Esophagus muscularis mucosa (tissue), 4 donors: ENCODE data around the gene UBE2V1. TPM values are rescaled to one million over a fixed set of nuclear protein-coding genes. Genes with fewer than 3 reads are reported as not detected.

Experiments
- DNase-seq: peaks from one replicate; pipeline ENCODE4 v3.0.0-alpha.2; 2017; ENCODE audit errors: extremely low spot score
- H3K27ac ChIP-seq, 4 donors: fragments of 200-600 bp; sonication (generic); replicated peaks in 1 of 4; 1 replicate in 3 of 4; 2 replicates in 1 of 4; pipeline ENCODE4 v1.5.1; 2016 to 2019; ENCODE audit warnings: mild to moderate bottlenecking in 1 of 4
- H3K27me3 ChIP-seq, 4 donors: fragments of 200-600 bp; sonication (generic); one replicate each; pipeline versions ENCODE4 v1.5.1 to v1.6.0; 2016 to 2019
- H3K36me3 ChIP-seq, 4 donors: fragments of 200-600 bp; sonication (generic); one replicate each; pipeline ENCODE4 v1.5.1; 2016 to 2019
- H3K4me1 ChIP-seq, 4 donors: fragments of 200-600 bp; sonication (generic); one replicate each; pipeline ENCODE4 v1.5.1; 2016 to 2019
- H3K4me3 ChIP-seq, 4 donors: fragments of 200-600 bp; sonication (generic); 1 replicate in 2 of 4; 2 replicates in 2 of 4; pipeline ENCODE4 v1.5.1; 2016 to 2019; ENCODE audit warnings: mild to moderate bottlenecking in 4 of 4, moderate library complexity in 1 of 4
- H3K9me3 ChIP-seq, 4 donors: fragments of 200-600 bp; sonication (generic); 1 replicate in 3 of 4; 2 replicates in 1 of 4; pipeline ENCODE4 v1.5.1; 2016 to 2019
- CTCF ChIP-seq, 3 experiments: fragments of 200-600 bp in 2 of 3; fragments of 450-650 bp in 1 of 3; sonication (generic) in 2 of 3; IDR thresholded peaks; one replicate each; pipeline ENCODE4 v1.5.1; 2017 to 2019; ENCODE audit warnings: antibody characterized with exemption in 3 of 3, mild to moderate bottlenecking in 2 of 3, moderate library complexity in 1 of 3
- EP300 ChIP-seq: sonication (generic); formaldehyde crosslinking; IDR thresholded peaks from one replicate; pipeline ENCODE4 v1.6.1; 2017; ENCODE audit warnings: antibody characterized with exemption
- POLR2A ChIP-seq: fragments of 450-650 bp; IDR thresholded peaks from one replicate; pipeline ENCODE4 v1.6.1; 2017; ENCODE audit warnings: antibody characterized with exemption, moderate library complexity, mild to moderate bottlenecking, low read depth
- POLR2AphosphoS5 ChIP-seq, 2 donors: sonication (generic); formaldehyde crosslinking; IDR thresholded peaks; one replicate each; pipeline ENCODE4 v1.6.1; 2017; ENCODE audit warnings: antibody characterized with exemption in 2 of 2
- WGBS: methylation state at CpG from one replicate; pipeline ENCODE4 v1.1.5; 2018; 5-methylcytosine and 5-hydroxymethylcytosine counted together
- intact Hi-C: fragments of 100-400 bp; cut with DNase I; formaldehyde crosslinking; loops from one replicate; pipeline ENCODE4 v1.15.1; 2023
- total RNA-seq, 4 donors: library from RNA; depleted of rRNA; stranded (reverse); fragments of >200 nt; gene quantifications; one replicate each; pipeline versions ENCODE4 v1.1.0 to v1.2.1, GENCODE V29; 2016

UBE2V1 gene
- total RNA-seq, 4 donors from 2014 or later, result 66.8 to 104 (median 78.3) TPM

DNA sequence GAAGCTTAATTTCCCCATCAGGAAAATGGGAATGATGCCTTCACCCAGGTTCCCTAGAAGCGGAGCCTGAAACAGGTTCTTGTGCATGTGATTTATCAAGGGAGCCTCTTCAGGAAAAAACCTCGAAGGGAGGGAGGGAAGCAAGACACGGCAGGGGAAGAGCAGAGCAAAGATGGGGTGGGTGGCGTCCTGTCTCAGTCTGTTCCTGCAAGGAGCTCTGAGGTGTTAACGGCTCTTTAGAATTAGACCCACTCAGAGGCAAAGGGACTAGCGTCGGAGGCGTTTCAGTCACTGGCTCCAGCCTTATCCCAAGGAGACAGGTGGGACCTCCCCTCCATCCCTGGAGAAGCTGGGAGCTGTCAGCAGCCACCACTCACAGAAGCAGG is 15.6 kb upstream of the UBE2V1 start:
- no peaks in the 10 kb centered on the region for H3K27me3 ChIP-seq
- H3K27ac ChIP-seq, result peak overlapping the region; percentile 79 to 84 (median 82)
- intact Hi-C loops, result no loop called here
- no peaks in the 10 kb centered on the region for H3K9me3 ChIP-seq
- 86% methylated on average over 8 of the region's 8 CpGs for WGBS
- H3K4me3 ChIP-seq, result no peak overlapping the region
- peaks cover 34 to 68% (median 65%) of the 10 kb centered on the region in 4 donors for H3K4me1 ChIP-seq
- DNase-seq, result no peak
- peaks cover 31 to 75% (median 58%) of the 10 kb centered on the region in 4 donors for H3K36me3 ChIP-seq
- TF ChIP-seq POLR2AphosphoS5 (IDR thresholded peaks at IDR 0.05) (no peak), CTCF (IDR thresholded peaks at IDR 0.05) (no peak), POLR2A (no peak), EP300 (no peak)

DNA sequence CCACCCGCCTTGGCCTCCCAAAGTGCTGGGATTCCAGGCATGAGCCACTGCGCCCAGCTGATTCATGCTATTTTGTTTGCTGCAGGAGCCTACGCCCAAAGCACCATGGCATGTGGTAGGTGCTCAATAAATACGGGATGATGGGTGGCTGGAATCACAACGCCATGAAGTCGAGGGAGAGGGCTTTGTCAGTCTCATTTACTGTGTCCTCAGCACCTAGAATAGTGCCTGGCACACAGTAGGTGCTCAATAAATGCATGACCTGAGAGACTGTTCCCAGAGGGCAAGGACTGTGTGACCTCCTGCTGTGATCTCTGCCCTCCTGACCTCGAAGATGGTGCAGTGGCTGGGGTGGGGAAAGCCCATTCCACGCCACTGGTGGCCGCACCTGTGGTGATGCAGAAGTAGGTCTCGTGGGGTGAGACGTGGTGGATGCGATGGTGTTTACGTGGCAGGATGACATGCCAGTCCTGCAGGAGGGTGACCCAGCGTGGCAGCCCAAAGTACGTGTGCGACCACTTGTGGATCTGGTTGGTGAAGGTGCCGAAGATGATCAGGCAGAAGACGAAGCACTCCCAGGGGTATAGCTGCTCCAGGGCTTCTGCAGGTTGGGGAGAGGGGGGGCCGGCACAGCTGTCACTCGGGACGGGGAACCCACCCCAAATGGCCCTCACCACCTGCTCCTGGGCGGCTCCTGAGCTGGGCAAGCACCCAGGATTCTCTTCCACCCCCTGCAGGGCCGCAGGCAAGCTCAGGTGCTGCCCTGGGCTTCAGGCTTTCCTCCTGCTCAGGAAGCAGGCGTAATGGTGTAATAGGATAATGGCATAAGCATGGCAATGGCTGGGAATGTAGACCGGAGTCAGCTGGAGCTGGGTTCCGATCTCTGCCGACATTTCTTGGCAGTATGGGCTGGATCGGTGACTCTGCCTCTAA is 14.9 kb upstream of the UBE2V1 start:
- TF ChIP-seq POLR2AphosphoS5 (IDR thresholded peaks at IDR 0.05) (no peak), EP300 (no peak), POLR2A (no peak), CTCF (IDR thresholded peaks at IDR 0.05) (no peak)
- no peak for DNase-seq
- intact Hi-C loops, result no loop called here
- Histone ChIP-seq H3K4me3 (no peak overlapping the region), H3K27me3 (no peaks in the 10 kb centered on the region), H3K27ac (peak overlapping the region; percentile 79 to 84 (median 82)), H3K36me3 (peaks cover 31 to 77% (median 63%) of the 10 kb centered on the region in 4 donors), H3K4me1 (peaks cover 28 to 62% (median 58%) of the 10 kb centered on the region in 4 donors), H3K9me3 (no peaks in the 10 kb centered on the region)
- 81% methylated on average over 25 of the region's 28 CpGs for WGBS

- no peak overlapping the region for H3K4me3 ChIP-seq
- H3K27me3 ChIP-seq, result no peaks in the 10 kb centered on the region
- WGBS, result 56% methylated on average over 4 of the region's 4 CpGs
- H3K9me3 ChIP-seq, result no peaks in the 10 kb centered on the region
- peak; percentile 24 to 65 for TF ChIP-seq POLR2AphosphoS5 (IDR thresholded peaks at IDR 0.05)
- TF ChIP-seq POLR2A, result no peak
- TF ChIP-seq CTCF (IDR thresholded peaks at IDR 0.05), result no peak
- TF ChIP-seq EP300, result no peak
- intact Hi-C loops, result no loop called here
- H3K27ac ChIP-seq, result peak overlapping the region; percentile 59 to 84 (median 80)
- DNase-seq, result no peak
- peaks cover 31 to 72% (median 66%) of the 10 kb centered on the region in 4 donors for H3K36me3 ChIP-seq
- H3K4me1 ChIP-seq, result peaks cover 24 to 54% (median 52%) of the 10 kb centered on the region in 4 donors
Measured at GRCh38 chr20:50126662-50127061, 13.7 kb upstream of the UBE2V1 start.

GRCh38 chr20:50125279-50125678 is 12.3 kb upstream of the UBE2V1 start:
- Histone ChIP-seq H3K36me3 (peaks cover 31 to 69% (median 63%) of the 10 kb centered on the region in 4 donors), H3K27ac (peak overlapping the region in 2 of 4 donors; percentile 82 to 84), H3K4me1 (peaks cover 17 to 52% (median 49%) of the 10 kb centered on the region in 4 donors), H3K9me3 (no peaks in the 10 kb centered on the region), H3K4me3 (no peak overlapping the region), H3K27me3 (no peaks in the 10 kb centered on the region)
- 96% methylated on average over 3 of the region's 3 CpGs for WGBS
- DNase-seq, result no peak
- no peak for TF ChIP-seq EP300
- TF ChIP-seq POLR2AphosphoS5 (IDR thresholded peaks at IDR 0.05), result no peak
- TF ChIP-seq CTCF (IDR thresholded peaks at IDR 0.05), result no peak
- TF ChIP-seq POLR2A, result no peak
- intact Hi-C loops, result no loop called here
